GM12878 (cell line): ENCODE results near the gene HIPK4. TPM values are rescaled to one million over a fixed set of nuclear protein-coding genes. Genes with fewer than 3 reads are reported as not detected.

ENCODE experiments used
- ATAC-seq: fragments of 200-7000 bp; cut with Tn5 transposase; 3 replicates; pipeline ENCODE4 v1.9.1; 2020; ENCODE audit warnings: mild to moderate bottlenecking, moderate library complexity
- BruUV-seq: library from RNA; stranded (reverse); fragments of 400-500 nt; replicated peaks from 2 replicates; lab custom pipeline; 2021; lab: Mats Ljungman, UMichigan
- CTCF ChIA-PET: fragments of 300-600 bp; sonication (Branson Sonifier 250); formaldehyde crosslinking; extraction: SDS; loops from one replicate; lab custom pipeline; 2021; ENCODE audit warnings: inconsistent platforms; lab: Yijun Ruan, JAX
- POLR2A ChIA-PET: fragments of 350-600 bp; formaldehyde crosslinking; extraction: SDS; loops from one replicate; lab custom pipeline; 2021; ENCODE audit warnings: inconsistent platforms; lab: Charles Lee
- RAD21 ChIA-PET: fragments of 300-600 bp; sonication (Branson Sonifier 250); formaldehyde crosslinking; loops from one replicate; lab custom pipeline; 2023; ENCODE audit warnings: antibody characterized with exemption; ENCODE audit not compliant: unreplicated experiment; lab: Charles Lee
- SMC1A ChIA-PET: fragments of 300-600 bp; sonication (Branson Sonifier 250); formaldehyde crosslinking; loops from one replicate; lab custom pipeline; 2023; ENCODE audit not compliant: unreplicated experiment, uncharacterized antibody; lab: Charles Lee
- DNase-seq: peaks from one replicate; pipeline ENCODE4 v3.0.0-alpha.2; 2011; ENCODE audit warnings: low read depth, low spot score
- FAIRE-seq: peaks from 3 replicates; lab custom pipeline; 2011; peaks lifted over from hg19 to GRCh38; lab: Jason Lieb, UNC
- H2AFZ ChIP-seq: 2 replicates; pipeline ENCODE4 v1.6.0; 2011; ENCODE audit warnings: low read depth, low read length, control low read depth; ENCODE audit not compliant: control insufficient read depth
- H3K27ac ChIP-seq: 2 replicates; pipeline ENCODE4 v1.5.1; 2011; ENCODE audit warnings: control low read depth; ENCODE audit not compliant: control insufficient read depth, insufficient read depth
- H3K27me3 ChIP-seq, 2 experiments: replicated peaks in 1 of 2; 2 replicates each; pipeline versions ENCODE4 v1.6.0 to v1.6.1; 2011; ENCODE audit warnings: low read length in 1 of 2; ENCODE audit not compliant: control insufficient read depth in 2 of 2, insufficient read depth in 2 of 2
- H3K36me3 ChIP-seq, 2 experiments: 2 replicates each; pipeline ENCODE4 v1.5.1; 2011; ENCODE audit warnings: low read length in 1 of 2; ENCODE audit not compliant: control insufficient read depth in 2 of 2, insufficient read depth in 2 of 2
- H3K4me1 ChIP-seq: 2 replicates; pipeline ENCODE4 v1.6.1; 2011; ENCODE audit warnings: mild to moderate bottlenecking, low read length, moderate library complexity, mixed read lengths; ENCODE audit not compliant: control insufficient read depth, insufficient read depth
- H3K4me2 ChIP-seq: 2 replicates; pipeline ENCODE4 v1.6.0; 2011; ENCODE audit warnings: control low read depth; ENCODE audit not compliant: control insufficient read depth, insufficient read depth
- H3K4me3 ChIP-seq: fragments of 200-600 bp; sonication (generic); 2 replicates; pipeline ENCODE4 v1.5.1; 2016
- H3K79me2 ChIP-seq: 2 replicates; pipeline ENCODE4 v1.6.0; 2011; ENCODE audit warnings: low read length; ENCODE audit not compliant: control insufficient read depth, insufficient read depth
- H3K9ac ChIP-seq: 2 replicates; pipeline ENCODE4 v1.8.0; 2011; ENCODE audit warnings: low read length, control low read depth, mixed read lengths; ENCODE audit not compliant: control insufficient read depth, insufficient read depth
- H3K9me3 ChIP-seq: replicated peaks from 3 replicates; pipeline ENCODE4 v1.5.1; 2011; ENCODE audit warnings: mild to moderate bottlenecking, low read length; ENCODE audit not compliant: control insufficient read depth, insufficient read depth
- H4K20me1 ChIP-seq: 2 replicates; pipeline ENCODE4 v1.6.0; 2011; ENCODE audit not compliant: control insufficient read depth, insufficient read depth
- CBFB ChIP-seq: IDR thresholded peaks from 2 replicates; pipeline ENCODE4 v1.6.1; 2016; ENCODE audit warnings: antibody characterized with exemption, low read depth
- HDAC2 ChIP-seq: fragments of 200-600 bp; sonication (generic); IDR thresholded peaks from 2 replicates; pipeline ENCODE4 v1.6.1; 2017
- KAT2A ChIP-seq: conservative IDR thresholded peaks from 2 replicates; pipeline ENCODE4 v1.6.1; 2011; ENCODE audit warnings: low read depth, low read length; ENCODE audit not compliant: control insufficient read depth
- PML ChIP-seq: IDR thresholded peaks from 2 replicates; pipeline ENCODE4 v1.6.1; 2012; ENCODE audit warnings: low read length, inconsistent platforms
- POLR2A ChIP-seq: IDR thresholded peaks from 2 replicates; pipeline ENCODE4 v1.6.1; 2011; ENCODE audit warnings: low read depth, mild to moderate bottlenecking, low read length
- POU2F2 ChIP-seq: IDR thresholded peaks from 3 replicates; pipeline ENCODE4 v1.6.1; 2011; ENCODE audit warnings: low read depth, mild to moderate bottlenecking, low read length, borderline replicate concordance
- RAD51 ChIP-seq: fragments of 450-650 bp; IDR thresholded peaks from 2 replicates; pipeline ENCODE4 v1.6.1; 2016; ENCODE audit warnings: moderate library complexity, mild to moderate bottlenecking, inconsistent platforms
- RUNX3 ChIP-seq: IDR thresholded peaks from 2 replicates; pipeline ENCODE4 v1.6.1; 2012; ENCODE audit warnings: low read length, inconsistent platforms
- SREBF1 ChIP-seq: IDR thresholded peaks from 2 replicates; pipeline ENCODE4 v1.6.1; 2012; ENCODE audit warnings: mild to moderate bottlenecking, low read length
- SREBF2 ChIP-seq: IDR thresholded peaks from 2 replicates; pipeline ENCODE4 v1.6.1; 2012; ENCODE audit warnings: mild to moderate bottlenecking, low read length
- ZBED1 ChIP-seq: IDR thresholded peaks from 2 replicates; pipeline ENCODE4 v1.6.1; 2016; ENCODE audit warnings: borderline replicate concordance
- WGBS: methylation state at CpG from one replicate; pipeline ENCODE4 v1.1.6; 2016; ENCODE audit warnings: low lambda C conversion rate; ENCODE audit not compliant: insufficient replicate concordance, insufficient coverage; ENCODE audit errors: missing lambda C conversion rate; 5-methylcytosine and 5-hydroxymethylcytosine counted together
- in situ Hi-C: fragments of 300-500 bp; cut with MboI; formaldehyde crosslinking; loops from 9 replicates; pipeline ENCODE4 v1.14.3; 2018; ENCODE audit warnings: mixed read lengths
- intact Hi-C: fragments of 100-400 bp; cut with micrococcal nuclease; formaldehyde crosslinking; loops from one replicate; pipeline ENCODE4 v1.14.2; 2022; ENCODE audit not compliant: unreplicated experiment
- polyA plus RNA-seq, 11 experiments: library from polyadenylated mRNA; depleted of rRNA in 4 of 11; unstranded in 6 of 11; stranded (reverse) in 5 of 11; fragments of >200 nt; fragmentation: Nextera tagmentation in 4 of 11; fragmentation: Illumina TruSeq in 1 of 11; extraction: Ambion mirVana in 4 of 11; extraction: Trizol in 1 of 11; gene quantifications; 1 replicate in 1 of 11; 2 replicates in 10 of 11; pipeline versions ENCODE4 v1.2.1 to v1.2.3, GENCODE V29; 2011 to 2016; ENCODE audit warnings: inconsistent platforms in 2 of 11, missing spikeins in 2 of 11, low read depth in 1 of 11
- total RNA-seq, 4 experiments: library from RNA; depleted of rRNA in 3 of 4; stranded (reverse); fragments of >200 nt in 3 of 4; fragmentation: Illumina TruSeq in 1 of 4; extraction: Trizol in 1 of 4; gene quantifications; 2 replicates each; pipeline versions ENCODE4 v1.2.1 to v1.2.3, GENCODE V29; 2013 to 2021
- TF ChIP-seq, protein P1 (sequence below): IDR thresholded peaks from 2 replicates; pipeline ENCODE4 v1.6.1; 2011; ENCODE audit warnings: low read depth, low read length, improper control_type of control experiment, borderline replicate concordance
- TF ChIP-seq, protein P2 (sequence below), 3 experiments: IDR thresholded peaks in 2 of 3; conservative IDR thresholded peaks in 1 of 3; 2 replicates each; pipeline ENCODE4 v1.5.1; 2011; ENCODE audit warnings: low read depth in 3 of 3, low read length in 3 of 3, mild to moderate bottlenecking in 3 of 3, control low read depth in 2 of 3, moderate library complexity in 2 of 3, inconsistent platforms in 1 of 3, mixed read lengths in 1 of 3; ENCODE audit not compliant: control insufficient read depth in 2 of 3, insufficient read depth in 1 of 3; ENCODE audit errors: extremely low read depth in 1 of 3
- TF ChIP-seq, protein P3 (sequence below): fragments of 450-650 bp; IDR thresholded peaks from 2 replicates; pipeline ENCODE4 v1.6.1; 2017; ENCODE audit warnings: mild to moderate bottlenecking, moderate library complexity

The HIPK4 gene
- total and polyA plus RNA-seq, 10 of the 15 experiments (the other 5 are each of a cell fraction or from before 2014, with no cell fraction given) = 0.07 to 0.13 (median 0.08) TPM; not detected in 7

GRCh38 chr19:40360020-40360707, 29.8 kb downstream of the HIPK4 start:
- intact Hi-C loops = no loop called here
- H3K27me3 ChIP-seq = no peaks in the 10 kb centered on the region
- H3K9me3 ChIP-seq = no peaks in the 10 kb centered on the region
- peaks cover 40% of the 10 kb centered on the region for H3K4me1 ChIP-seq
- ChIA-PET POLR2A (no interaction called here), SMC1A (interaction anchor here (0.7 kb wide), 1 partner anchor 275 kb away, joined by 3 read pairs; no protein-coding TSS in a partner anchor), CTCF (no interaction called here), RAD21 (no interaction called here)
- H3K4me3 ChIP-seq = no peak overlapping the region
- H3K9ac ChIP-seq = no peak overlapping the region
- WGBS = 94% methylated on average over 12 of the region's 13 CpGs
- H3K36me3 ChIP-seq = no peaks in the 10 kb centered on the region
- H3K79me2 ChIP-seq = peaks cover 10% of the 10 kb centered on the region
- H3K4me2 ChIP-seq = no peak overlapping the region
- FAIRE-seq (no peak), DNase-seq (no peak), ATAC-seq (no peak)
- no peaks in the 10 kb centered on the region for H4K20me1 ChIP-seq
- no TSS peak for BruUV-seq
- no peak for TF ChIP-seq RUNX3
- no peak for TF ChIP-seq RAD51
- TF ChIP-seq, protein P1, sequence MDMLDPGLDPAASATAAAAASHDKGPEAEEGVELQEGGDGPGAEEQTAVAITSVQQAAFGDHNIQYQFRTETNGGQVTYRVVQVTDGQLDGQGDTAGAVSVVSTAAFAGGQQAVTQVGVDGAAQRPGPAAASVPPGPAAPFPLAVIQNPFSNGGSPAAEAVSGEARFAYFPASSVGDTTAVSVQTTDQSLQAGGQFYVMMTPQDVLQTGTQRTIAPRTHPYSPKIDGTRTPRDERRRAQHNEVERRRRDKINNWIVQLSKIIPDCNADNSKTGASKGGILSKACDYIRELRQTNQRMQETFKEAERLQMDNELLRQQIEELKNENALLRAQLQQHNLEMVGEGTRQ = no peak
- no peak for TF ChIP-seq CBFB
- TF ChIP-seq SREBF2 = no peak
- TF ChIP-seq POU2F2 = no peak
- TF ChIP-seq ZBED1 = no peak
- TF ChIP-seq, protein P2, sequence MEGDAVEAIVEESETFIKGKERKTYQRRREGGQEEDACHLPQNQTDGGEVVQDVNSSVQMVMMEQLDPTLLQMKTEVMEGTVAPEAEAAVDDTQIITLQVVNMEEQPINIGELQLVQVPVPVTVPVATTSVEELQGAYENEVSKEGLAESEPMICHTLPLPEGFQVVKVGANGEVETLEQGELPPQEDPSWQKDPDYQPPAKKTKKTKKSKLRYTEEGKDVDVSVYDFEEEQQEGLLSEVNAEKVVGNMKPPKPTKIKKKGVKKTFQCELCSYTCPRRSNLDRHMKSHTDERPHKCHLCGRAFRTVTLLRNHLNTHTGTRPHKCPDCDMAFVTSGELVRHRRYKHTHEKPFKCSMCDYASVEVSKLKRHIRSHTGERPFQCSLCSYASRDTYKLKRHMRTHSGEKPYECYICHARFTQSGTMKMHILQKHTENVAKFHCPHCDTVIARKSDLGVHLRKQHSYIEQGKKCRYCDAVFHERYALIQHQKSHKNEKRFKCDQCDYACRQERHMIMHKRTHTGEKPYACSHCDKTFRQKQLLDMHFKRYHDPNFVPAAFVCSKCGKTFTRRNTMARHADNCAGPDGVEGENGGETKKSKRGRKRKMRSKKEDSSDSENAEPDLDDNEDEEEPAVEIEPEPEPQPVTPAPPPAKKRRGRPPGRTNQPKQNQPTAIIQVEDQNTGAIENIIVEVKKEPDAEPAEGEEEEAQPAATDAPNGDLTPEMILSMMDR (IDR thresholded peaks at IDR 0.05 in 2 of 3, conservative IDR thresholded peaks at IDR 0.05 in 1 of 3; ENCODE audit: control insufficient read depth in 2 of 3, extremely low read depth in 1 of 3, insufficient read depth in 1 of 3, low read depth in 3 of 3, low read length in 3 of 3) = no peak
- TF ChIP-seq, protein P3, sequence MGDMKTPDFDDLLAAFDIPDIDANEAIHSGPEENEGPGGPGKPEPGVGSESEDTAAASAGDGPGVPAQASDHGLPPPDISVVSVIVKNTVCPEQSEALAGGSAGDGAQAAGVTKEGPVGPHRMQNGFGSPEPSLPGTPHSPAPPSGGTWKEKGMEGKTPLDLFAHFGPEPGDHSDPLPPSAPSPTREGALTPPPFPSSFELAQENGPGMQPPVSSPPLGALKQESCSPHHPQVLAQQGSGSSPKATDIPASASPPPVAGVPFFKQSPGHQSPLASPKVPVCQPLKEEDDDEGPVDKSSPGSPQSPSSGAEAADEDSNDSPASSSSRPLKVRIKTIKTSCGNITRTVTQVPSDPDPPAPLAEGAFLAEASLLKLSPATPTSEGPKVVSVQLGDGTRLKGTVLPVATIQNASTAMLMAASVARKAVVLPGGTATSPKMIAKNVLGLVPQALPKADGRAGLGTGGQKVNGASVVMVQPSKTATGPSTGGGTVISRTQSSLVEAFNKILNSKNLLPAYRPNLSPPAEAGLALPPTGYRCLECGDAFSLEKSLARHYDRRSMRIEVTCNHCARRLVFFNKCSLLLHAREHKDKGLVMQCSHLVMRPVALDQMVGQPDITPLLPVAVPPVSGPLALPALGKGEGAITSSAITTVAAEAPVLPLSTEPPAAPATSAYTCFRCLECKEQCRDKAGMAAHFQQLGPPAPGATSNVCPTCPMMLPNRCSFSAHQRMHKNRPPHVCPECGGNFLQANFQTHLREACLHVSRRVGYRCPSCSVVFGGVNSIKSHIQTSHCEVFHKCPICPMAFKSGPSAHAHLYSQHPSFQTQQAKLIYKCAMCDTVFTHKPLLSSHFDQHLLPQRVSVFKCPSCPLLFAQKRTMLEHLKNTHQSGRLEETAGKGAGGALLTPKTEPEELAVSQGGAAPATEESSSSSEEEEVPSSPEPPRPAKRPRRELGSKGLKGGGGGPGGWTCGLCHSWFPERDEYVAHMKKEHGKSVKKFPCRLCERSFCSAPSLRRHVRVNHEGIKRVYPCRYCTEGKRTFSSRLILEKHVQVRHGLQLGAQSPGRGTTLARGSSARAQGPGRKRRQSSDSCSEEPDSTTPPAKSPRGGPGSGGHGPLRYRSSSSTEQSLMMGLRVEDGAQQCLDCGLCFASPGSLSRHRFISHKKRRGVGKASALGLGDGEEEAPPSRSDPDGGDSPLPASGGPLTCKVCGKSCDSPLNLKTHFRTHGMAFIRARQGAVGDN = no peak
- TF ChIP-seq HDAC2 = no peak
- TF ChIP-seq POLR2A = no peak
- TF ChIP-seq SREBF1 = no peak
- TF ChIP-seq KAT2A = no peak
- no peak for TF ChIP-seq PML
- H2AFZ ChIP-seq = no peak overlapping the region
- H3K27ac ChIP-seq = no peak overlapping the region
- in situ Hi-C loops = no loop called here
